DOHH2 (cell line): ENCODE results near the gene GCN1.

Experiments used
- CTCF ChIP-seq: fragments of 200-600 bp; sonication (generic); IDR thresholded peaks from one replicate; pipeline ENCODE4 v1.5.1; 2014; ENCODE audit warnings: antibody characterized with exemption, mild to moderate bottlenecking, low read depth, low read length; ENCODE audit not compliant: poor library complexity, severe bottlenecking
- EZH2phosphoT487 ChIP-seq: fragments of 200-600 bp; sonication (generic); IDR thresholded peaks from 2 replicates; pipeline ENCODE4 v1.6.1; 2017; ENCODE audit warnings: borderline replicate concordance, mild to moderate bottlenecking, antibody characterized with exemption, low read length, moderate library complexity, mixed read lengths

DNA sequence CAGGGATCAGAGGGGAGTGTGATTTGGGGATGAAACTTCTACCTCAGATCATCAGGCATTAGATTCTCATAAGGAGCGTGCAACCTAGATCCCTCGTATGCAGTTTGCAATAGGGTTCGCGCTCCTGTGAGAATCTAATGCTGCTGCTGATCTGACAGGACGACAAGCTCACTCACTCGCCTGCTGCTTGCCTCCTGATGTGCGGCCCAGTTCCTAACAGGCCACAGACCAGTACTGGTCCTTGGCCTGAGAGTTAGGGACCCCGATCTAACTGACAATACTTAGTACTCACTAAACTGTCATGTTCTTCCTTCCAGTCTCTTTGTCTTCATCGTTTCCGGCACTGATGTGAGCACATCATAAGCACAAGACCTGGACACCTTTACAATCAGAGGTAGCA lies 11.7 kb upstream of the GCN1 start:
- TF ChIP-seq CTCF (no peak), EZH2phosphoT487 (no peak)
